IMR-90 (cell line): ENCODE measurements around the gene SETD9. TPM values are rescaled to one million over a fixed set of nuclear protein-coding genes. Genes with fewer than 3 reads are reported as not detected.
A peak's percentile ranks its signal among the peaks of the same experiment; 100 is the strongest.

ENCODE experiments used
- ATAC-seq: fragments of 200-7000 bp; cut with Tn5 transposase; 2 replicates; pipeline ENCODE4 v1.9.1; 2020; ENCODE audit warnings: low read depth, mild to moderate bottlenecking, moderate library complexity
- BruUV-seq: library from RNA; stranded (reverse); fragments of 400-500 nt; replicated peaks from 2 replicates; lab custom pipeline; 2021; lab: Mats Ljungman, UMichigan
- CTCF ChIA-PET: fragments of 300-600 bp; formaldehyde crosslinking; extraction: SDS; loops from one replicate; lab custom pipeline; 2021; ENCODE audit warnings: antibody characterized with exemption; lab: Yijun Ruan, JAX
- POLR2A ChIA-PET: fragments of 300-600 bp; sonication (Branson Sonifier 250); formaldehyde crosslinking; loops from one replicate; lab custom pipeline; 2022; ENCODE audit warnings: antibody characterized with exemption; ENCODE audit not compliant: unreplicated experiment; lab: Charles Lee
- DNase-seq: peaks from one replicate; pipeline ENCODE4 v3.0.0; 2013
- H2AFZ ChIP-seq: replicated peaks from 2 replicates; pipeline ENCODE3; 2013; ENCODE audit warnings: low read length, mild to moderate bottlenecking; ENCODE audit not compliant: poor library complexity
- H2AK5ac ChIP-seq: 2 replicates; pipeline ENCODE4 v1.6.1; 2013; ENCODE audit warnings: low read depth, low read length, inconsistent platforms
- H2AK9ac ChIP-seq: replicated peaks from 2 replicates; pipeline ENCODE3; 2013; ENCODE audit warnings: mild to moderate bottlenecking, low read depth, low read length, moderate library complexity; ENCODE audit not compliant: poor library complexity
- H2BK120ac ChIP-seq: 2 replicates; pipeline ENCODE4 v1.6.1; 2013; ENCODE audit warnings: low read depth, low read length, inconsistent platforms
- H2BK15ac ChIP-seq: 3 replicates; pipeline ENCODE4 v1.6.1; 2013; ENCODE audit warnings: low read depth, low read length, inconsistent platforms
- H2BK20ac ChIP-seq: 2 replicates; pipeline ENCODE4 v1.6.1; 2013; ENCODE audit warnings: low read depth, mild to moderate bottlenecking, inconsistent platforms, low read length, moderate library complexity
- H2BK5ac ChIP-seq: 2 replicates; pipeline ENCODE4 v1.6.1; 2013; ENCODE audit warnings: mild to moderate bottlenecking, low read depth, low read length, inconsistent platforms; ENCODE audit not compliant: poor library complexity, severe bottlenecking
- H3K14ac ChIP-seq: replicated peaks from 2 replicates; pipeline ENCODE4 v1.6.1; 2013; ENCODE audit warnings: low read depth, low read length, inconsistent platforms
- H3K18ac ChIP-seq: 2 replicates; pipeline ENCODE4 v1.6.1; 2013; ENCODE audit warnings: low read depth, low read length, control low read depth
- H3K23ac ChIP-seq: 2 replicates; pipeline ENCODE4 v1.6.1; 2013; ENCODE audit warnings: low read depth, low read length, inconsistent platforms
- H3K27ac ChIP-seq: 2 replicates; pipeline ENCODE4 v1.5.1; 2013; ENCODE audit warnings: mild to moderate bottlenecking, control low read depth, low read length; ENCODE audit not compliant: insufficient read depth
- H3K27me3 ChIP-seq: 2 replicates; pipeline ENCODE4 v1.6.1; 2013; ENCODE audit warnings: low read length; ENCODE audit not compliant: control insufficient read depth, insufficient read depth
- H3K36me3 ChIP-seq: 2 replicates; pipeline ENCODE4 v1.6.1; 2013; ENCODE audit warnings: low read length, mixed read lengths; ENCODE audit not compliant: control insufficient read depth, insufficient read depth
- H3K4ac ChIP-seq: 2 replicates; pipeline ENCODE4 v1.6.1; 2013; ENCODE audit warnings: low read depth, low read length, inconsistent platforms
- H3K4me1 ChIP-seq: 2 replicates; pipeline ENCODE4 v1.6.1; 2013; ENCODE audit warnings: low read length, mixed read lengths; ENCODE audit not compliant: control insufficient read depth, insufficient read depth
- H3K4me2 ChIP-seq: 2 replicates; pipeline ENCODE4 v1.6.1; 2013; ENCODE audit warnings: low read depth, mild to moderate bottlenecking, control low read depth, low read length, moderate library complexity
- H3K4me3 ChIP-seq: 2 replicates; pipeline ENCODE4 v1.5.1; 2013; ENCODE audit warnings: low read depth, mild to moderate bottlenecking, control low read depth, low read length, moderate library complexity; ENCODE audit not compliant: insufficient read depth
- H3K56ac ChIP-seq: 2 replicates; pipeline ENCODE4 v1.6.1; 2013; ENCODE audit warnings: low read length, inconsistent platforms; ENCODE audit not compliant: insufficient read depth; ENCODE audit errors: extremely low read depth
- H3K79me1 ChIP-seq, 2 experiments: 2 replicates each; pipeline ENCODE4 v1.6.1; 2013; ENCODE audit warnings: low read length in 2 of 2, inconsistent platforms in 1 of 2, low read depth in 1 of 2
- H3K9ac ChIP-seq: 2 replicates; pipeline ENCODE4 v1.6.1; 2013; ENCODE audit warnings: low read depth, low read length, control low read depth
- H3K9me1 ChIP-seq: 2 replicates; pipeline ENCODE4 v1.6.1; 2013; ENCODE audit warnings: low read length, inconsistent platforms; ENCODE audit not compliant: insufficient read depth
- H3K9me3 ChIP-seq: 2 replicates; pipeline ENCODE4 v1.6.1; 2013; ENCODE audit warnings: low read length; ENCODE audit not compliant: control insufficient read depth, insufficient read depth
- H4K20me1 ChIP-seq: 2 replicates; pipeline ENCODE4 v1.6.1; 2013; ENCODE audit warnings: low read length, inconsistent platforms; ENCODE audit not compliant: insufficient read depth
- H4K5ac ChIP-seq: 2 replicates; pipeline ENCODE4 v1.6.1; 2013; ENCODE audit warnings: mild to moderate bottlenecking, low read depth, low read length, control low read depth
- H4K8ac ChIP-seq, 2 experiments: 2 replicates each; pipeline ENCODE4 v1.6.1; 2013; ENCODE audit warnings: low read depth in 2 of 2, low read length in 2 of 2, control low read depth in 1 of 2, inconsistent platforms in 1 of 2
- H4K91ac ChIP-seq: 2 replicates; pipeline ENCODE4 v1.6.1; 2013; ENCODE audit warnings: low read depth, low read length, inconsistent platforms; ENCODE audit not compliant: insufficient read depth
- BHLHE40 ChIP-seq: fragments of 150-350 bp; IDR thresholded peaks from 2 replicates; pipeline ENCODE4 v1.6.1; 2016; ENCODE audit warnings: mild to moderate bottlenecking, low read depth, low read length
- CEBPB ChIP-seq: IDR thresholded peaks from 2 replicates; pipeline ENCODE4 v1.6.1; 2012; ENCODE audit warnings: low read depth, low read length, improper control_type of control experiment
- CHD1 ChIP-seq: IDR thresholded peaks from 2 replicates; pipeline ENCODE4 v1.6.1; 2012; ENCODE audit warnings: low read depth, low read length, improper control_type of control experiment
- FOS ChIP-seq: fragments of 150-350 bp; IDR thresholded peaks from 2 replicates; pipeline ENCODE4 v1.6.1; 2016; ENCODE audit warnings: low read depth, low read length
- MAFK ChIP-seq: IDR thresholded peaks from 2 replicates; pipeline ENCODE4 v1.6.1; 2012; ENCODE audit warnings: low read depth, low read length, improper control_type of control experiment
- MAZ ChIP-seq: IDR thresholded peaks from 2 replicates; pipeline ENCODE4 v1.6.1; 2012; ENCODE audit warnings: low read depth, mild to moderate bottlenecking, low read length, improper control_type of control experiment, moderate library complexity, borderline replicate concordance
- MXI1 ChIP-seq: IDR thresholded peaks from 2 replicates; pipeline ENCODE4 v1.6.1; 2012; ENCODE audit warnings: low read depth, mild to moderate bottlenecking, low read length, moderate library complexity, borderline replicate concordance
- POLR2A ChIP-seq: IDR thresholded peaks from 2 replicates; pipeline ENCODE4 v1.6.1; 2012; ENCODE audit warnings: mild to moderate bottlenecking, low read depth, low read length
- RAD21 ChIP-seq: IDR thresholded peaks from 2 replicates; pipeline ENCODE4 v1.6.1; 2012; ENCODE audit warnings: low read length, improper control_type of control experiment
- RCOR1 ChIP-seq: IDR thresholded peaks from 2 replicates; pipeline ENCODE4 v1.6.1; 2012; ENCODE audit warnings: mild to moderate bottlenecking, low read length, improper control_type of control experiment; ENCODE audit not compliant: insufficient replicate concordance
- RFX5 ChIP-seq: IDR thresholded peaks from 2 replicates; pipeline ENCODE4 v1.8.0; 2012; ENCODE audit warnings: low read depth, mild to moderate bottlenecking, low read length, moderate library complexity
- SMC3 ChIP-seq: fragments of 150-350 bp; IDR thresholded peaks from 2 replicates; pipeline ENCODE4 v1.6.1; 2016; ENCODE audit warnings: low read depth, mild to moderate bottlenecking, antibody characterized with exemption, low read length, moderate library complexity
- WGBS, 2 experiments: methylation state at CpG; one replicate each; pipeline versions ENCODE4 v1.1.5 to v1.1.7; 2013; ENCODE audit warnings: missing lambda C conversion rate in 2 of 2; ENCODE audit not compliant: insufficient read length in 1 of 2; ENCODE audit errors: extremely low coverage in 2 of 2; 5-methylcytosine and 5-hydroxymethylcytosine counted together
- dilution Hi-C: fragments of 300-500 bp; cut with HindIII; formaldehyde crosslinking; loops from one replicate; pipeline ENCODE4 v1.14.3; 2018; ENCODE audit warnings: low sequenced_read_pairs; ENCODE audit not compliant: unreplicated experiment
- in situ Hi-C: fragments of 300-500 bp; cut with MboI; formaldehyde crosslinking; loops from 3 replicates; pipeline ENCODE4 v1.14.3; 2019; ENCODE audit warnings: low sequenced_read_pairs, inconsistent platforms, mixed read lengths
- intact Hi-C: fragments of 100-400 bp; cut with micrococcal nuclease; formaldehyde crosslinking; loops from 2 replicates; pipeline ENCODE4 v1.10.0; 2022
- polyA plus RNA-seq, 3 experiments: library from polyadenylated mRNA; depleted of rRNA; stranded (reverse); fragments of >200 nt; gene quantifications; 2 replicates each; pipeline ENCODE4 v1.2.3, GENCODE V29; 2012; ENCODE audit warnings: low replicate concordance in 1 of 3
- total RNA-seq: library from RNA; depleted of rRNA; stranded (reverse); fragments of >200 nt; gene quantifications from 2 replicates; pipeline ENCODE4 v1.2.3, GENCODE V29; 2012
- TF ChIP-seq, protein P1 (sequence below): conservative IDR thresholded peaks from 2 replicates; pipeline ENCODE4 v1.5.1; 2012; ENCODE audit warnings: mild to moderate bottlenecking, low read depth, low read length, improper control_type of control experiment
- TF ChIP-seq, protein P2 (sequence below): fragments of 150-350 bp; IDR thresholded peaks from 2 replicates; pipeline ENCODE4 v1.6.1; 2016; ENCODE audit warnings: low read depth, mild to moderate bottlenecking, low read length, moderate library complexity, borderline replicate concordance
- TF ChIP-seq, protein P3 (sequence below): fragments of 150-350 bp; IDR thresholded peaks from 2 replicates; pipeline ENCODE4 v1.6.1; 2017; ENCODE audit warnings: mild to moderate bottlenecking, antibody characterized with exemption, low read length, low read depth

SETD9 gene
- total and polyA plus RNA-seq, 2 of the 4 experiments (the other 2 are of a cell fraction): 3.9 to 8.1 TPM

DNA sequence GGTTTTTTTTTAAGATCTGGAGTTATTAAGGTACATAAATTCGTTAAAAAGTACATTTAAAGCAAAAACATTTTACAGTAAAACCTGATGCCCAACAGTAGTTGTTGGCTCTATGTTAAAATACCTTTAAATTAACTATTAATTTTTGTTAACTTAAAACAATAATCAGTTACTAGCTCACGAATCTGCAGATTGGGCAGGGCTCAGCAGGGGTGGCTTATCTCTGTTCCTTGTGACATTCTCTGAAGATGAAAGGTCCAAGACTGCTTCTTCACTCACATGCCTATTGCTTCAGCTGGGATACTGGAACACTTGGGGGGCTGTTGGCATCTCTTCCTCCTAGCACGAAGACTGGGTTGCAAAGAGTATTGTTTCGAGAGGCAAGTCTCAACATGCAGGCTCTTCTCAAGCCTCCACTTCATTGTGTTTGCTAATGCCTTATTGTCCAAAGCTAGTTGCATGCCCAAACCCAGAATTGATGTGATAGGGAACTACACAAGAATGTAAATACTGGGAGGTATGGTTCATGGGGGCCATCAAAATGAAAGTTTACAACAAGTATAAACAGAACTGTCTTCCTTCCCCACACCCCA lies 47.4 kb upstream of the SETD9 start:
- 100% methylated on average over 1 of the region's 4 CpGs; no CpG with 5 or more reads in 1 of the 2 experiments for WGBS, 2 experiments
- intact Hi-C loops: no loop called here
- Histone ChIP-seq H3K9ac (no peak overlapping the region), H3K36me3 (peaks cover 27% of the 10 kb centered on the region), H3K23ac (no peak overlapping the region), H4K20me1 (peaks cover 11% of the 10 kb centered on the region; the same call in 1 of the 2 replicates), H2AFZ (no peak overlapping the region), H3K4ac (no peak overlapping the region), H4K91ac (0 out of 2 replicates have a peak overlapping the region, but pooled peaks have one; percentile 41), H3K4me1 (peaks cover 2% of the 10 kb centered on the region; the same call in 1 of the 2 replicates), H3K4me2 (no peak overlapping the region), H3K4me3 (no peak overlapping the region), H3K56ac (no peak overlapping the region), H2BK120ac (no peak overlapping the region), H3K27ac (peak overlapping the region; percentile 38; the same call in 1 of the 2 replicates), H2BK15ac (no peak overlapping the region), H2AK5ac (no peak overlapping the region), H3K27me3 (no peaks in the 10 kb centered on the region), H2AK9ac (no peak overlapping the region), H2BK5ac (no peak overlapping the region), H3K79me1 (peaks cover 14 to 30% of the 10 kb centered on the region in 2 experiments), H2BK20ac (no peak overlapping the region), H4K8ac (0 out of 4 replicates have a peak overlapping the region, but pooled peaks of 1 of the 2 experiments have one; percentile 2), H4K5ac (0 out of 2 replicates have a peak overlapping the region, but pooled peaks have one; percentile 23), H3K9me1 (no peaks in the 10 kb centered on the region; the same call in 1 of the 2 replicates), H3K14ac (no peak overlapping the region), H3K18ac (no peak overlapping the region), H3K9me3 (peaks cover 3% of the 10 kb centered on the region)
- DNase-seq: no peak
- BruUV-seq: no TSS peak
- TF ChIP-seq CHD1 (no peak), SMC3 (no peak), MXI1 (no peak), BHLHE40 (no peak), RCOR1 (no peak), CEBPB (no peak), RAD21 (no peak), FOS (no peak), POLR2A (no peak), RFX5 (no peak), MAFK (no peak), MAZ (no peak)
- TF ChIP-seq, protein P1, sequence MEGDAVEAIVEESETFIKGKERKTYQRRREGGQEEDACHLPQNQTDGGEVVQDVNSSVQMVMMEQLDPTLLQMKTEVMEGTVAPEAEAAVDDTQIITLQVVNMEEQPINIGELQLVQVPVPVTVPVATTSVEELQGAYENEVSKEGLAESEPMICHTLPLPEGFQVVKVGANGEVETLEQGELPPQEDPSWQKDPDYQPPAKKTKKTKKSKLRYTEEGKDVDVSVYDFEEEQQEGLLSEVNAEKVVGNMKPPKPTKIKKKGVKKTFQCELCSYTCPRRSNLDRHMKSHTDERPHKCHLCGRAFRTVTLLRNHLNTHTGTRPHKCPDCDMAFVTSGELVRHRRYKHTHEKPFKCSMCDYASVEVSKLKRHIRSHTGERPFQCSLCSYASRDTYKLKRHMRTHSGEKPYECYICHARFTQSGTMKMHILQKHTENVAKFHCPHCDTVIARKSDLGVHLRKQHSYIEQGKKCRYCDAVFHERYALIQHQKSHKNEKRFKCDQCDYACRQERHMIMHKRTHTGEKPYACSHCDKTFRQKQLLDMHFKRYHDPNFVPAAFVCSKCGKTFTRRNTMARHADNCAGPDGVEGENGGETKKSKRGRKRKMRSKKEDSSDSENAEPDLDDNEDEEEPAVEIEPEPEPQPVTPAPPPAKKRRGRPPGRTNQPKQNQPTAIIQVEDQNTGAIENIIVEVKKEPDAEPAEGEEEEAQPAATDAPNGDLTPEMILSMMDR: no peak
- TF ChIP-seq, protein P2, sequence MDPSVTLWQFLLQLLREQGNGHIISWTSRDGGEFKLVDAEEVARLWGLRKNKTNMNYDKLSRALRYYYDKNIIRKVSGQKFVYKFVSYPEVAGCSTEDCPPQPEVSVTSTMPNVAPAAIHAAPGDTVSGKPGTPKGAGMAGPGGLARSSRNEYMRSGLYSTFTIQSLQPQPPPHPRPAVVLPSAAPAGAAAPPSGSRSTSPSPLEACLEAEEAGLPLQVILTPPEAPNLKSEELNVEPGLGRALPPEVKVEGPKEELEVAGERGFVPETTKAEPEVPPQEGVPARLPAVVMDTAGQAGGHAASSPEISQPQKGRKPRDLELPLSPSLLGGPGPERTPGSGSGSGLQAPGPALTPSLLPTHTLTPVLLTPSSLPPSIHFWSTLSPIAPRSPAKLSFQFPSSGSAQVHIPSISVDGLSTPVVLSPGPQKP: no peak
- TF ChIP-seq, protein P3, sequence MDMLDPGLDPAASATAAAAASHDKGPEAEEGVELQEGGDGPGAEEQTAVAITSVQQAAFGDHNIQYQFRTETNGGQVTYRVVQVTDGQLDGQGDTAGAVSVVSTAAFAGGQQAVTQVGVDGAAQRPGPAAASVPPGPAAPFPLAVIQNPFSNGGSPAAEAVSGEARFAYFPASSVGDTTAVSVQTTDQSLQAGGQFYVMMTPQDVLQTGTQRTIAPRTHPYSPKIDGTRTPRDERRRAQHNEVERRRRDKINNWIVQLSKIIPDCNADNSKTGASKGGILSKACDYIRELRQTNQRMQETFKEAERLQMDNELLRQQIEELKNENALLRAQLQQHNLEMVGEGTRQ: no peak
- ChIA-PET POLR2A (no interaction called here), CTCF (no interaction called here)
- dilution Hi-C loops: no loop called here
- ATAC-seq: no peak
- in situ Hi-C loops: no loop called here
